Kidney capillary endothelial cell (primary cell): Measurements from ENCODE around the gene TEAD4.

Experiments used
- DNase-seq: peaks from one replicate; pipeline ENCODE4 v3.0.0-alpha.2; 2018; ENCODE audit warnings: low spot score

Gene TEAD4

GRCh38 chr12:3083241-3083920 is 124.2 kb downstream of the TEAD4 start:
- DNase-seq: no peak

GRCh38 chr12:3083921-3084347 is 124.7 kb downstream of the TEAD4 start:
- DNase-seq: peak; percentile 84

GRCh38 chr12:3084742-3085141 is 125.5 kb downstream of the TEAD4 start:
- DNase-seq: no peak

GRCh38 chr12:3085341-3086139 is 126.3 kb downstream of the TEAD4 start:
- DNase-seq: no peak

- DNase-seq: no peak
Measured at GRCh38 chr12:3086211-3086610, 127.0 kb downstream of the TEAD4 start.

- no peak for DNase-seq
Measured at GRCh38 chr12:3086729-3087323, 127.6 kb downstream of the TEAD4 start.

GRCh38 chr12:3087758-3088650 is 128.8 kb downstream of the TEAD4 start:
- DNase-seq: no peak

GRCh38 chr12:3089588-3089987 is 130.4 kb downstream of the TEAD4 start:
- no peak for DNase-seq
